Measurements from ENCODE around the gene DGKZ.

DNA sequence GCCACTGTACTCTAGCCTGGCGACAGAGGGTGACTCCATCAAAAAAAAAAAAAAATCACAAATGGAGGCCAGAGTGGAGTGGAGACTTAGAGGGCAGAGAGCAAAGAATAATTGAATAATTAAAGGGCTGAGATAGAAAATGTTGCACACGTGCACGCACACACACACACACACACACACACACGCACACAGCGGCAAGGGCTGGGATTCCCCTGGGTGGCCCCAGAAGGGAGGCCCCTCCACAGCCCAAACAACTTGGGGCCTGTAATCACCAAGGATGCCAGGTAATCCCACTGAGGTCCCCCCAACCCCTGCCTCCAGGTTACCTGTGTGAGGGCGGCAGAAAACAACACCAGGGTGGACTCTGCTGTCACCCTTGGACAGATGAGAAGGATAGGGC, 12.0 kb upstream of the DGKZ start:
- no peak for TF ChIP-seq POLR2A (IDR thresholded peaks at IDR 0.05)
- TF ChIP-seq, protein P1, sequence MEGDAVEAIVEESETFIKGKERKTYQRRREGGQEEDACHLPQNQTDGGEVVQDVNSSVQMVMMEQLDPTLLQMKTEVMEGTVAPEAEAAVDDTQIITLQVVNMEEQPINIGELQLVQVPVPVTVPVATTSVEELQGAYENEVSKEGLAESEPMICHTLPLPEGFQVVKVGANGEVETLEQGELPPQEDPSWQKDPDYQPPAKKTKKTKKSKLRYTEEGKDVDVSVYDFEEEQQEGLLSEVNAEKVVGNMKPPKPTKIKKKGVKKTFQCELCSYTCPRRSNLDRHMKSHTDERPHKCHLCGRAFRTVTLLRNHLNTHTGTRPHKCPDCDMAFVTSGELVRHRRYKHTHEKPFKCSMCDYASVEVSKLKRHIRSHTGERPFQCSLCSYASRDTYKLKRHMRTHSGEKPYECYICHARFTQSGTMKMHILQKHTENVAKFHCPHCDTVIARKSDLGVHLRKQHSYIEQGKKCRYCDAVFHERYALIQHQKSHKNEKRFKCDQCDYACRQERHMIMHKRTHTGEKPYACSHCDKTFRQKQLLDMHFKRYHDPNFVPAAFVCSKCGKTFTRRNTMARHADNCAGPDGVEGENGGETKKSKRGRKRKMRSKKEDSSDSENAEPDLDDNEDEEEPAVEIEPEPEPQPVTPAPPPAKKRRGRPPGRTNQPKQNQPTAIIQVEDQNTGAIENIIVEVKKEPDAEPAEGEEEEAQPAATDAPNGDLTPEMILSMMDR (IDR thresholded peaks at IDR 0.05), result no peak
